ENCODE measurements around the gene WRNIP1. TPM values are rescaled to one million over a fixed set of nuclear protein-coding genes. Genes with fewer than 3 reads are reported as not detected.
A peak's percentile ranks its signal among the peaks of the same experiment; 100 is the strongest.

WRNIP1 gene
- total RNA-seq, 4 donors from 2014 or later, result 56.9 to 66.7 (median 63.4) TPM

DNA sequence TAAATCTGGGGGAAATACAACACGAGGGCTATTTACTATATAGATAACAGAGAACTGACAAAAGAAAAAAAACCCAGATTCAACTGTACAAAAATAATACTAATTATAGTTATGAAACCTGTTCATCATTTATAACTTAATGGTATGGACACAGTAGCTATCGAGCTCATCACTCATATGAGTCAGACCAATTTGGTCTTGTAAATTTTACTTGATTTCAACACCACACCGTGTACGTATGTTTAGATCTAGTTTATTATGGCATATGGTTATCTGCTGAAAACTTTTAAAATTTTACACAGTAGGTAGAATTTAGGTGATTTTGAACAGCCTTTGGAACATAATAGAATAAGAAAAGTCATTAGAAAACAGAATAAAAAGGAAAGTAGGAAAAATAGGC lies 19.9 kb upstream of the WRNIP1 start:
- WGBS, result 88% methylated on average over 4 of the region's 4 CpGs
- no peaks in the 10 kb centered on the region for H3K27me3 ChIP-seq

DNA sequence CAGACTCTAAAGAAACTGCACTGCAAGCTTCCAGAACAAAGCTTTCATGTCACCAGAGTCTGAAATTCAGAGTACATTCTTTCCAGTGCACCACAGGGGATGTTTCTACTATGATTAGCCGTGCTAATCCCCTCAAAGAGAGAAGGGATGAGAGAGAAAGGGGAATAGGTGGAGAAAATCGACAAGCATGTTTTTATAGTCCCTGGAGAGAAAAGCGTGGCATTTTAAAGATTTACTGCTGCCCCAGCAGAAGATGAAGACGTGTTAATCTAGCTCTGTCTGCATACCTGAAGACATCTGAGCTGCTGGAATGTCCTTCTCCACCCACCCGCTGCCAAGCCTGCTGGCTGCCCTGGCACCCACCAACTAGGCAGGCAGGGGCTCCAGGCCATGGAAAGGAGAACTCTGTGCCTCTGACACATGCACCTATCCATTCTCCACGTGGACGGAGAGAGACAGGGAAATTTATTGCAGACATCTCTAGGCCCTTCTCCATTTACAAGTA lies 18.6 kb upstream of the WRNIP1 start:
- TF ChIP-seq POLR2A (IDR thresholded peaks at IDR 0.05), result no peak
- no peak for TF ChIP-seq POLR2AphosphoS5 (IDR thresholded peaks at IDR 0.05)
- TF ChIP-seq, protein P1, sequence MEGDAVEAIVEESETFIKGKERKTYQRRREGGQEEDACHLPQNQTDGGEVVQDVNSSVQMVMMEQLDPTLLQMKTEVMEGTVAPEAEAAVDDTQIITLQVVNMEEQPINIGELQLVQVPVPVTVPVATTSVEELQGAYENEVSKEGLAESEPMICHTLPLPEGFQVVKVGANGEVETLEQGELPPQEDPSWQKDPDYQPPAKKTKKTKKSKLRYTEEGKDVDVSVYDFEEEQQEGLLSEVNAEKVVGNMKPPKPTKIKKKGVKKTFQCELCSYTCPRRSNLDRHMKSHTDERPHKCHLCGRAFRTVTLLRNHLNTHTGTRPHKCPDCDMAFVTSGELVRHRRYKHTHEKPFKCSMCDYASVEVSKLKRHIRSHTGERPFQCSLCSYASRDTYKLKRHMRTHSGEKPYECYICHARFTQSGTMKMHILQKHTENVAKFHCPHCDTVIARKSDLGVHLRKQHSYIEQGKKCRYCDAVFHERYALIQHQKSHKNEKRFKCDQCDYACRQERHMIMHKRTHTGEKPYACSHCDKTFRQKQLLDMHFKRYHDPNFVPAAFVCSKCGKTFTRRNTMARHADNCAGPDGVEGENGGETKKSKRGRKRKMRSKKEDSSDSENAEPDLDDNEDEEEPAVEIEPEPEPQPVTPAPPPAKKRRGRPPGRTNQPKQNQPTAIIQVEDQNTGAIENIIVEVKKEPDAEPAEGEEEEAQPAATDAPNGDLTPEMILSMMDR (IDR thresholded peaks at IDR 0.05), result no peak
- no peak for TF ChIP-seq EP300 (IDR thresholded peaks at IDR 0.05)
- Histone ChIP-seq H3K27ac (no peak overlapping the region), H3K4me3 (no peak overlapping the region), H3K4me1 (no peaks in the 10 kb centered on the region), H3K27me3 (no peaks in the 10 kb centered on the region), H3K9me3 (no peaks in the 10 kb centered on the region), H3K36me3 (no peaks in the 10 kb centered on the region)
- 67% methylated on average over 7 of the region's 7 CpGs for WGBS
- DNase-seq (ENCODE audit: low spot score in 2 of 2), result no peak

More for the DNA sequence above, 19.9 kb upstream of the WRNIP1 start:
- H3K4me1 ChIP-seq, result no peaks in the 10 kb centered on the region
- DNase-seq (ENCODE audit: low spot score in 2 of 2), result no peak
- H3K36me3 ChIP-seq, result no peaks in the 10 kb centered on the region
- no peak overlapping the region for H3K4me3 ChIP-seq
- H3K27ac ChIP-seq, result no peak overlapping the region
- TF ChIP-seq POLR2AphosphoS5 (IDR thresholded peaks at IDR 0.05) (no peak), POLR2A (IDR thresholded peaks at IDR 0.05) (no peak), EP300 (IDR thresholded peaks at IDR 0.05) (no peak)
- TF ChIP-seq, protein P1 (IDR thresholded peaks at IDR 0.05), result no peak
- H3K9me3 ChIP-seq, result no peaks in the 10 kb centered on the region

DNA sequence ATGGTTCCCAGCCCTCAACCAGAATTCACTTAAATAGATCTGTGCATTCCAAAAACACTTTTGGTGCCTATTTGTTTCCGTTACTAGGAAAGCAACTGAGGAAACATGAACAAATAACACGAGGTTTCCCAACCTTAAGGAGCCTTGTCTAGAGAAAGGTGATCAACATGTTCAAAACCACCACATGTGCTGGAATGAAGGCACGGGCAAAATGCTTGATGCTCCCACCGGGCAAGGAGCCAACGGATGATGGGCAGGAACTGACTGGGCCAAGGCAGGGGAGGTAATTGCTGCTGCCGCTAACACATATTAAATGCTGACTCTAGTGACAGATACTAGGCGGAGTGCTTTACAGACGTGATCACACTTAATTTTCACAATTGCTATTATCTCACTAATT lies 17.0 kb upstream of the WRNIP1 start:
- TF ChIP-seq EP300 (IDR thresholded peaks at IDR 0.05) (no peak), POLR2A (IDR thresholded peaks at IDR 0.05) (no peak), POLR2AphosphoS5 (IDR thresholded peaks at IDR 0.05) (no peak)
- TF ChIP-seq, protein P1 (IDR thresholded peaks at IDR 0.05), result no peak
- 77% methylated on average over 8 of the region's 8 CpGs for WGBS
- Histone ChIP-seq H3K27me3 (no peaks in the 10 kb centered on the region), H3K27ac (no peak overlapping the region), H3K4me1 (no peaks in the 10 kb centered on the region), H3K4me3 (no peak overlapping the region), H3K36me3 (no peaks in the 10 kb centered on the region), H3K9me3 (no peaks in the 10 kb centered on the region)
- no peak for DNase-seq (ENCODE audit: low spot score in 2 of 2)

DNA sequence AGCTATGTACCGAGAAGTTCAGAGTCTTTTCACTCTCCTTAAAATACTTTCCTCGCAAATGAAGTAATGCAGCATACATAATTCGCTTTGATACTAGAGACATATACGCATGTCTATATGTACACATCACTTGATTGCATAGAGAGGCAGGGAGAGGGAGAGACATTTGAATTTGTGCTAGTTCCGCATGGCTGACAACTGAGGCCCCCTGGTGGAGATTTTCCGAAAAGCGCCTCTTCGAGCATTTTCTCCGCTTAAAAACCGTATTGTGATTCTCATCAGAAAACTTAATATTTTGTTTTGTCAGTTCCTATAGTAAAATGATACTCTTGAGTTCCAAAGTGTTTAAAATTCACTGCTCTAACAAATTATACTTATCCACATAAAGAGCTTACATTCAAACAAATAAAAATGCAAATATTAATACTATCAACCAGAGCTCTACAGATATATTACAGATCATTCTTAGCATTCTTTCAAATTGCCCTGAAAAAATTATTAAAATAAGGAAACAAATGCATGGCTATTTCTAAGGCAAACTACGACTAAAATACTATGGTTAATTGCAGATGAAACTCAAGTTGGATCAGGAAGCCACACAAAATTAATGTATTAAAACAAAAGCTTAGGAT lies 15.1 kb upstream of the WRNIP1 start:
- no peak for DNase-seq (ENCODE audit: low spot score in 2 of 2)
- H3K27ac ChIP-seq, result no peak overlapping the region

DNA sequence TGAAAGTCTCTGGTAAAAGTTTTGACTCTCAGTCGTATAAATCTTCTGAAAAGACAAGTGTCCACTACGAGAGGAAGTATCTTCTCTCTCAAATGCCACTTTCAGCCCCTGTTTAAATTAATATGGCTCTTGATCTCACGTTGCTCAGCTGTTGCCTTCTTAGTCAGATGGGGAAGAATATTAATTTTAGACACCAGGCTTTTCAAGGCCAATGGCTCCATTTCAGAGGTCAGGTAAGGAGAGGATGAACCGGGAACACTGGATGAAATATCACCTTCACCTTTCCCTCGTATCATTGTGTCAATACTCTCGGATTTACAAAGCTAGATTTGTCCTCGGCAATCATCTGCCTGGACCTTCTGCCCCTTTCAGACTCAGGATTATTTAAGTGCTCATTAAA lies 14.4 kb upstream of the WRNIP1 start, which contains the start of gene MYLK4:
Gene MYLK4 (minus strand): TSS at position 91 of the 400 bp plus-strand sequence. CDS start 1,628 bp downstream, outside the sequence.
- no peaks in the 10 kb centered on the region for H3K36me3 ChIP-seq
- 90% methylated on average over 7 of the region's 7 CpGs for WGBS
- TF ChIP-seq POLR2A (IDR thresholded peaks at IDR 0.05), result no peak
- TF ChIP-seq, protein P1 (IDR thresholded peaks at IDR 0.05), result no peak
- no peak for TF ChIP-seq EP300 (IDR thresholded peaks at IDR 0.05)
- no peak for TF ChIP-seq POLR2AphosphoS5 (IDR thresholded peaks at IDR 0.05)

More for the DNA sequence above, 15.1 kb upstream of the WRNIP1 start:
- no peaks in the 10 kb centered on the region for H3K4me1 ChIP-seq
- H3K27me3 ChIP-seq, result no peaks in the 10 kb centered on the region
- no peaks in the 10 kb centered on the region for H3K36me3 ChIP-seq
- TF ChIP-seq, protein P1 (IDR thresholded peaks at IDR 0.05), result peak; percentile 70 to 88
- TF ChIP-seq POLR2A (IDR thresholded peaks at IDR 0.05), result no peak
- WGBS, result 8% methylated on average over 11 of the region's 11 CpGs
- no peaks in the 10 kb centered on the region for H3K9me3 ChIP-seq
- H3K4me3 ChIP-seq, result no peak overlapping the region

More for the DNA sequence above, 14.4 kb upstream of the WRNIP1 start, which contains the start of gene MYLK4:
- Histone ChIP-seq H3K27me3 (no peaks in the 10 kb centered on the region), H3K4me3 (no peak within 1 kb of the TSS), H3K9me3 (no peaks in the 10 kb centered on the region), H3K27ac (no peak within 1 kb of the TSS), H3K4me1 (no peaks in the 10 kb centered on the region)
- no peak for DNase-seq (ENCODE audit: low spot score in 2 of 2)
